Ecto neural progenitor cell (in vitro differentiated cells): ENCODE results near the gene TCEAL6.
"Not testable (repeated sequence)": the region's sequence is repeated elsewhere in the genome, so short reads cannot be mapped to it uniquely, and the experiment has no call there.

Experiments
- DNase-seq: peaks from one replicate; pipeline ENCODE4 v3.0.0-alpha.2; 2018; ENCODE audit warnings: low spot score

Gene TCEAL6

DNA sequence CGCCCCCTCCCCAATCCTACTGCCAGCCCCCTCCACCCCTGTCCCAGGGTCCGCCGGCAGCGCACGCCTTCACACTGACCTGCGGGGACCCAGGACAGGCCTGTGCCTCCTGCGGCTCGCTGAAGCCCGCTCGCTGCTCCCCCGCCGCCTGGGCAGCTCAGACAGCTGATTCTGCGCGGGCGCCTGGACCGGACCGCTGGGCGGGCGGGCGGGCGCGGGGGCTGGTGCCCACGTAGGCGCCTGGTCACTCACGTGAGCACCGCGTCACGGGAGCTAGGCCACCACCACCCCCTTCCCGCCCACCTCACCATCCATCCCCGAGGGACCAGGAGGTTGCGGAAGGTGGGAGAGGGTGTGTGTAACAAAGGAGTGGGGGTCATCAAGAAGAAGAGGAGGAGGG lies at the start of gene TCEAL6:
TSS of gene TCEAL6 (minus strand) at position 208 of the 400 bp plus-strand sequence.
- not testable (repeated sequence) for DNase-seq

DNA sequence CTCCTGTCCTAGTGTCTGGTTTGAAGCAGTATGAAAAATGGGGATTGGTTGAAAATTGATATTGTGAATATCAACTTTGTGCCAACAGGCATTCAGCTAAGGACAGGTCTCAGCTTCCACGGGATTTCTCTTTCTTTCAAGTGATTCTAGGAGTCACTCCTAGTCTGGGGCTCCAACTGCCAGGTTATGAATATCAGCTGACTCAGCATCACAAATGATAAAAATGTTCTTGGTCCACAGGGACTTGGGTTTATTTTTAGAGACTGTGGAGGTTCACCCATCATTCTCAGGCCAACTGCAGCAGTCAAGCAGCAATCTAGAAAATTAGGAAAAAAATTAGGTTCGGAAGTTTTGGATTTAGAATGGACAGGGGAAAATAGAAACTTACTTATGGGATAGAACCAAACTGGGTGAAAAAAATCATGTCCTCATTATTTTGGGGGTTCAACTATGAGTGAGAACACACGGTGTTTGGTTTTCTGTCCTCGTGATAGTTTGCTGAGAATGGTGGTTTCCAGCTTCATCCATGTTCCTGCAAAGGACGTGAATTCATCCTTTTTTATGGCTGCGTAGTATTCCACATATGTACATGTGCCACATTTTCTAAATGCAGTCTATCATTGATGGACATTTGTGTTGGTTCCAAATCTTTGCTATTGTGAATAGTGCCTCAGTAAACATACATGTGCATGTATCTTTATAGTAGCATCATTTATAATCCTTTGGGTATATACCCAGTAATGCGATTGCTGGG lies 43.9 kb upstream of the TCEAL6 start:
- no peak for DNase-seq

GRCh38 chrX:102155806-102156179 lies 13.5 kb upstream of the TCEAL6 start, which contains the start of gene BEX5:
Gene BEX5 (minus strand): TSS chrX:102155977. CDS start chrX:102154265, 1,712 bp downstream.
- DNase-seq, result peak; percentile 73

- peak; percentile 37 for DNase-seq
These were observed 12.9 kb upstream of the TCEAL6 start for GRCh38 chrX:102154900-102155805.

DNA sequence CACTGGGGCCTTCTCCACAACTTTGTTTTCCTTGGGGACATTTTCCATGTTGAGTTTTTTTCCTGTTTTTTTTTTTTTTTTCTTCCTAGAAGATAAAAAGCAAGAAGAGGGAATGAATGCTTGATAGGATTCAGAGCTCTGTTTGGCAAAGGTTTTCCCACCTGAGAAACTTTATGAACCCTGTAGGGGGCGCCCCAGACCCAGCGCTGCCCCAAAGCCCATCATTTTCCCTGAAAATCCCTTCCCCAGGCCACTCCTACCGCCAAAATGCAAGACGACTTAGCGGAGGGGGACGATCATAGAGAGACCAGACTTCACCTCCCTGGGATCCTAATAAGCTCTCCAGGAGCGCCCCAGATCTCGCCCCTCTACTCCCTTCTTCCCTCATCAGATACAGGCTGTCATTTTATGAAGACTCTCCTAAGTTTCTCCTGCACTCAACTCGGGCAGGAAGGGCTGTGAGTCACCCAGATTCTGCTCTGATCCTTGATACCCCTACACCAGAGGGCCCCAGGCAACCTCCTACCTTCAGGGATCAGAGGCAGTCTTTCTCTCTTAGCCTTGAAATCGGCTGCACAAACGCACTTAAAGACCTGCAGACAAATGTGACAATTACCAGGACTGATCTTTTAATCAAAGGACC lies 12.1 kb upstream of the TCEAL6 start:
- DNase-seq, result peak; percentile 61

DNA sequence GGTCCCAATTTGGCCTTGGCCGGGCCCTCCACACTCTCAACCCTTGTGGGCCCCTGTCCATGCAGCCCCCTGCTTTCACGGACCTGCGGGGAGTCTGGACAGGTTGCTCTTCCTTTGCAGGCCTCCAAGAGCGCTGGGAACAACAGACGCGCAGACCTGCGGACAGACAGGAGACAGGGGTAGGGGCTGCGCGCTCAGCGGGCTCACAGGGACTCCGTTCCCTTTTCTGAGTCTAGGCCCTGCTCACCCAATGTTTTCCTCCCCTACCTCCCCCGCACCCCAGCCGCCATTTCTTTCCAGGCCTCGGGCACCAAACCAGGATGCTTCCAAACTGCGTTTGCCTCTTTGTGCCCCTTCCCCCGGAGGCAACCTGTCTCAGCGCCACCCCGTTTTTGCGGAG lies 650 bp downstream of the TCEAL6 start:
- DNase-seq, result not testable (repeated sequence)

- not testable (repeated sequence) for DNase-seq
These were observed 1.4 kb downstream of the TCEAL6 start for GRCh38 chrX:102140876-102141275.

- DNase-seq, result no peak
These were observed 4.2 kb downstream of the TCEAL6 start for GRCh38 chrX:102138064-102138463.

- DNase-seq, result no peak
These were observed 12.8 kb downstream of the TCEAL6 start for GRCh38 chrX:102129473-102129872.

GRCh38 chrX:102126863-102127262 lies 15.4 kb downstream of the TCEAL6 start:
- DNase-seq, result no peak

- peak; percentile 39 for DNase-seq
These were observed 16.0 kb downstream of the TCEAL6 start for GRCh38 chrX:102126080-102126818.

- peak; percentile 51 for DNase-seq
These were observed 16.8 kb downstream of the TCEAL6 start, which contains the start of gene TCEAL2 for GRCh38 chrX:102125436-102125835. Gene TCEAL2 (plus strand): TSS chrX:102125679. CDS start chrX:102126831, 1,152 bp downstream.

DNA sequence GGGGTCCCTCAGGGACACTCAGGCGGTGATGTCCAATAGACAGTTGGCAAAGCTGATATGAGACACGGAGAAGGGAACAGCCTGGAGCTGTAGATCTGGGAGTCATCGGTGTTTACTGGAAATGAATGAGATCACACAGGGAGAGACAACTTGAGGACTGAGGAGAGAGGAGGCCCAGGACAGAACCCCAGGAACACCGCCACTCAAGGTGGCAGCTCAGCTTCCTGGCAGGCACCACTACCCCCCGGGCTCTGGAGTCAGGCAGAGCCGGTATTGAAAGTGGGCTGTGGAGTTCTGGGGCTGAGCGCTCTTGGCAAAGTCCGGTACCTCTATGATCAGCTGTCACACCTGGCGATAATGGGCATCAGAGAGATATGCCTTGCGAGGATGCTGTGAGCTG lies 17.3 kb downstream of the TCEAL6 start:
- DNase-seq, result not testable (repeated sequence)

- no peak for DNase-seq
These were observed 26.5 kb downstream of the TCEAL6 start for GRCh38 chrX:102115748-102116147.

- no peak for DNase-seq
These were observed 28.9 kb downstream of the TCEAL6 start for GRCh38 chrX:102113367-102113766.
